Nephron (organoid): ENCODE measurements around the gene CBX4.

Source experiments
- H3K27ac Mint-ChIP-seq, 3 experiments: 2 replicates each; pipeline ENCODE4 v1.8.0; 2020; ENCODE audit warnings: mixed read lengths in 3 of 3, mild to moderate bottlenecking in 2 of 3, moderate library complexity in 1 of 3
- H3K27me3 Mint-ChIP-seq: 2 replicates; pipeline ENCODE4 v1.8.0; 2021; ENCODE audit warnings: low read depth, mild to moderate bottlenecking, moderate library complexity, mixed read lengths
- H3K36me3 Mint-ChIP-seq: 2 replicates; pipeline ENCODE4 v1.8.0; 2020; ENCODE audit warnings: low read depth, mixed read lengths
- H3K4me1 Mint-ChIP-seq: 2 replicates; pipeline ENCODE4 v1.8.0; 2020; ENCODE audit warnings: mixed read lengths
- H3K4me3 Mint-ChIP-seq, 3 experiments: 2 replicates each; pipeline ENCODE4 v1.8.0; 2020; ENCODE audit warnings: mild to moderate bottlenecking in 3 of 3, mixed read lengths in 3 of 3, moderate library complexity in 2 of 3
- H3K9me3 Mint-ChIP-seq: 2 replicates; pipeline ENCODE4 v1.8.0; 2020; ENCODE audit warnings: mixed read lengths
- TF ChIP-seq, protein P1 (sequence below), 3 experiments: fragments of 200-600 bp; sonication (generic); IDR thresholded peaks; one replicate each; pipeline ENCODE4 v1.5.0; 2021; ENCODE audit warnings: antibody characterized with exemption in 3 of 3; ENCODE audit not compliant: unreplicated experiment in 3 of 3

CBX4 gene

DNA sequence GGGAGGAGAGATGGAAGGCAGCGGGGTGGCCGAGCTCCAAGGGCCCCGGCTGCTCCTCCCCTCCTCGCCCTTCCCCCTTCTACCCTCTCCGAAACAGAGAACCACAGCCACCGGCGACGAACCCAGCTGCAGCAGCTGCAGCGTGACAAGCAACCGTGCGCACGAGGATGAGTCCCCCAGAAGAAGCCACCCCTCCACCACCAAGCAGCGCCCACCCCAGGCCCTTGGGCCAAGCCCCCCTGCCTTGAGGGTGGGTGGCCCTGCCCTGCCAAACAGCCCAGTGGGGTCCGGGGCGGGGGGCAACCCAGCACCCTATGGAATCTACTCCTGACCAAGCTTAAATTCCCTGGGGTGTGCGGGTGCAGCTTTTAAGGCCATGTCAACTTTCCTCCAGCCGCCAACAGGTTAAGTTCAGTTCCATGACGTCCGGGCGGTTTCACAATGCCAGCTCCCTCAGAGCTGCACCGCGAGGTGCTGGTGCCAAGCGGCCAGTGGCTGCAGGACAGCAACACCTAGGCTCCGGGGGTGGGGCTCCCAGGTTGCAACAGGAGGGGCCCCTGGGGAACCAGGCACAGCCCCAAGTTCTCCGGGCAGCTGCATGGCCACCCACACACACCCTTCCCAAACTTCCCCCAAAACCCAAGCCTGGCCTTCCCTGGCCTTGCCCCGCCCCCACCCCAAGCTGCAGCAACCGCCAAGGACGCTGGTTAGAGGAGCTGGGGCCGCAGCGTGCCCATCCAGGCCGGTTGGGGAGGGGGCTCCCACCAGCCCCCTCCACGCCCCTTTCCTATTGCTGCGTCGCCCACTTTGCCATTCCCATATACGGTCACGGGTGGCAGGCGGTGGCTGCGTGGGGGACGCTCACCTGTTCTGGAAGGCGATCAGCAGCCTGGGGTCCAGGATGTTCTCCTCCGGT is 2.0 kb downstream of the CBX4 start:
- Mint-ChIP-seq H3K4me1 (peaks cover 21% of the 10 kb centered on the region), H3K36me3 (peaks cover 16% of the 10 kb centered on the region), H3K27me3 (peaks cover 64% of the 10 kb centered on the region), H3K27ac (peak overlapping the region; percentile 51 to 95 (median 93)), H3K4me3 (peak overlapping the region; percentile 90 to 94 (median 91)), H3K9me3 (no peaks in the 10 kb centered on the region)
- TF ChIP-seq, protein P1, sequence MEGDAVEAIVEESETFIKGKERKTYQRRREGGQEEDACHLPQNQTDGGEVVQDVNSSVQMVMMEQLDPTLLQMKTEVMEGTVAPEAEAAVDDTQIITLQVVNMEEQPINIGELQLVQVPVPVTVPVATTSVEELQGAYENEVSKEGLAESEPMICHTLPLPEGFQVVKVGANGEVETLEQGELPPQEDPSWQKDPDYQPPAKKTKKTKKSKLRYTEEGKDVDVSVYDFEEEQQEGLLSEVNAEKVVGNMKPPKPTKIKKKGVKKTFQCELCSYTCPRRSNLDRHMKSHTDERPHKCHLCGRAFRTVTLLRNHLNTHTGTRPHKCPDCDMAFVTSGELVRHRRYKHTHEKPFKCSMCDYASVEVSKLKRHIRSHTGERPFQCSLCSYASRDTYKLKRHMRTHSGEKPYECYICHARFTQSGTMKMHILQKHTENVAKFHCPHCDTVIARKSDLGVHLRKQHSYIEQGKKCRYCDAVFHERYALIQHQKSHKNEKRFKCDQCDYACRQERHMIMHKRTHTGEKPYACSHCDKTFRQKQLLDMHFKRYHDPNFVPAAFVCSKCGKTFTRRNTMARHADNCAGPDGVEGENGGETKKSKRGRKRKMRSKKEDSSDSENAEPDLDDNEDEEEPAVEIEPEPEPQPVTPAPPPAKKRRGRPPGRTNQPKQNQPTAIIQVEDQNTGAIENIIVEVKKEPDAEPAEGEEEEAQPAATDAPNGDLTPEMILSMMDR (IDR thresholded peaks at IDR 0.05; ENCODE audit: unreplicated experiment in 3 of 3) = no peak

DNA sequence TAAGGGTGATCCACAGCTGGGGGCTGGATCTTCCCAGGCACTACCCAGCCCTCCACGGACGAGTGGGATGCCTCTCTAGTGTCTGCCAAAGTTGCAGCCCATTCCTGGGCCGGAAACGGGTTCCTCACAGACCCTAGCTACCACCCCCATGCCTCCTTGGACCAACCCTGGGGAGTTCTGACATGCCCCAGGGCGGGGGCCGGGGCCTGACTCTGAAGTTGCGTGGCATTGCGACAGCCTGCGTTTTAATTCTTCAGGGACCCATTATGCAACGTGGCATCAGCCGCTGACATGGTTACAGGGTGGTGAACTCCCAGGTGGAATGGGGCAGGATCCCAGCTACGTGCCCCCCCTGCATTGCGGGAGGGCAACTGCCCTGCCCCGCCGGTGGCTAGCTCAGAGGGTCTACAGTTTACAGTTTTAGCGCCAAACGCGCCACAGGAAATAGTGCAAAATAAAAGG is 2.7 kb downstream of the CBX4 start:
- Mint-ChIP-seq H3K9me3 (no peaks in the 10 kb centered on the region), H3K27ac (peak overlapping the region in 1 of 3 experiments; percentile 51), H3K27me3 (peaks cover 61% of the 10 kb centered on the region), H3K36me3 (peaks cover 16% of the 10 kb centered on the region), H3K4me3 (peak overlapping the region; percentile 90 to 94 (median 91)), H3K4me1 (peaks cover 22% of the 10 kb centered on the region)
- TF ChIP-seq, protein P1 (IDR thresholded peaks at IDR 0.05; ENCODE audit: unreplicated experiment in 3 of 3) = no peak

DNA sequence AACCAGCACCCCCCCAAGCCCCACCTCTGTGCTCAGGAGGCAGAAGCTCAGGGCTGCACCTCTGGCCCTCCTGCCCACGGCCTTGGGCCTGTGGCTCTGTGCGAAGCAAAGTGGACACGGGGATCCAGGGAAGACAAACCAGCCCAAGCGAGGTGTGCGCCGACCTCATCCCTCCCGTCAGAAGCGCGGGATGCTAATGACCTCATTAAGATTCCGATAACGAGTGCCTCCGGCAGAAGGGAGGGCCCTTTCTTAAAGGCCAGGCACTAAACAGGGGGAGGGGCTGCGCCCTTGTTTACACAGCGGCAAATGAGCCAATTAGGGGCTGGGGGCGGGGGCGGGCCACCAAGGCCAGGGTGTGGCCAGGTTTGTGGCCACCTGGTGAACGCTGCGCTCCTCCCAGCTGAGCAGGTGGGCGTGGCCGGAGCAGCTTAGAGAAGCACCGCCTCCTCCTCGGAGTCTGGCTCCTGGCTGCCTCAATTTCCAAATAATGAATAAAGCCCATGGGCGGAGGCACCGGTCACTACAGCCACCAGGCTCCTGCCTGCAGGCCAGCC is 3.2 kb downstream of the CBX4 start:
- Mint-ChIP-seq H3K27ac (no peak overlapping the region), H3K27me3 (peaks cover 61% of the 10 kb centered on the region), H3K36me3 (peaks cover 16% of the 10 kb centered on the region), H3K9me3 (no peaks in the 10 kb centered on the region), H3K4me3 (peak overlapping the region in 1 of 3 experiments; percentile 90), H3K4me1 (peaks cover 25% of the 10 kb centered on the region)
- TF ChIP-seq, protein P1 (IDR thresholded peaks at IDR 0.05; ENCODE audit: unreplicated experiment in 3 of 3) = no peak

DNA sequence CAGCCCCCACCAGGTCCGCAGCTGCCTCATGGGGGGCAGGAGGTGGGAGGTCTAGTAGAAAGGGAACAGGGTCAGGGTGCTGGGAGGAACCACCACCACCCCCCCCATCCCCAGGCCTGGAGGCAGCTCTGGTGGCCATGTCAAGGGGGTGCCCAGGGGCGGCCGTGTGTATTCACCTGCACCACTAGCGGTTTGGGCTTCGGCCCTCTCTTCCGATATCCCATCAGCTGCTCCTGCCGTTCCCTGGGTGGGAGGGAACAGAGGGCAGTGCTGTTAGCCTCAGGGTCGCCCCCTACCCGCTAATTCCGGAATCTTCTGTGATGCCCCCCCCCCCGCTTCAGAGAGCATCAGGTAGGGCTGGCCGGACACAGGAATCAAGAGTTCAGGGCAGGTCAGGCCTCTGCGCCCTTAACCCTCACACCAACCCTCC is 3.8 kb downstream of the CBX4 start:
- Mint-ChIP-seq H3K9me3 (no peaks in the 10 kb centered on the region), H3K4me1 (peaks cover 25% of the 10 kb centered on the region), H3K36me3 (peaks cover 16% of the 10 kb centered on the region), H3K4me3 (peak overlapping the region in 1 of 3 experiments; percentile 52), H3K27me3 (peaks cover 59% of the 10 kb centered on the region), H3K27ac (no peak overlapping the region)
- TF ChIP-seq, protein P1 (IDR thresholded peaks at IDR 0.05; ENCODE audit: unreplicated experiment in 3 of 3) = no peak

DNA sequence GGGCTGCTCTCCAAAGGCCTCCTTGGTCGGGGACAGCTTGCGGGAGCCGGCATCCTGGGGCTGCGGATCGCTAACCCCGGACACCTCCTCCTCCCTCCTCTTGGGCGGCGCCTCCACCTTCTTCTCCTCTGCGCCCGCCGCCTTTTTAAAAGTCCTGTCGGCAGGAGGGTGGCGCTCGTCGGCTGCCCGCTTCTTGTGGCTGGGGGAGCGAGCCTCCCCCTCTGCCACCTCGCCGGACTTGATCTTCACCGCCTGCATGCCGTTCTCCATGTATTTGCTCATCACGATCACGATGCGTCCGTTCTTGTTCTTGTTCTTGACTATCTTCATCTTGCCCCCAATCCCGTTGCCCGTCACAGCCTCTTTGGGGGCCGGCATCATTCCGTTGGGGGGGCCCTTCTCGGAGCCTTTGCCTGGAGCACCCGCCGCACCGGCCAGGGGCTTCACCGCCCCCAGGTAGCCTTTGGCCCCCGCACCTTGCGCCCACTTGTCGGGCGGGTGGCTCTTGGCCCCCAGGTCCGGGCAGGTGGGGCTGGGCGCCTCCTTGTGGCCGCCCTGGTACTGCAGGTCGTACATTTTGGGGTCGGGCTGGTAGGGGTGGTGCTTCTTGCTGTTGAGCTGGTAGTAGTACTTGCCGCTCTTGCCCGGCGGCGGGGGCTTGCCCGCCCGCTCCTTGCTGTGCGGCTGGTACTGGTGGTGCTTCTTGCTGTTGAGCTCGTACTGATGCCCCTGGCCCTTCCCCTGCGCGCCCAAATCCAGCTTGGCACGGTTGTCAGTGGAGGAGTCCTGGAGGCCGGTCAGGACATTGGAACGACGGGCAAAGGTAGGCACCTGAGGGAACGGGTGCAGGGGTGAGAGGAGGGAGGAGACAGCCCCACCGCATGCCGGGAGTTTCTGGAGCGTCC is 4.4 kb downstream of the CBX4 start:
- peaks cover 25% of the 10 kb centered on the region for H3K4me1 Mint-ChIP-seq
- no peaks in the 10 kb centered on the region for H3K9me3 Mint-ChIP-seq
- H3K27me3 Mint-ChIP-seq = peaks cover 57% of the 10 kb centered on the region
- H3K4me3 Mint-ChIP-seq = peak overlapping the region; percentile 2 to 54 (median 52)
- TF ChIP-seq, protein P1 (IDR thresholded peaks at IDR 0.05; ENCODE audit: unreplicated experiment in 3 of 3) = peak; percentile 79 to 91 (median 81)
- peaks cover 16% of the 10 kb centered on the region for H3K36me3 Mint-ChIP-seq
- H3K27ac Mint-ChIP-seq = no peak overlapping the region
